Stimulated activated CD8-positive, alpha-beta memory T cell treated with anti-CD3 and anti-CD28 coated beads, Interleukin-7, amount 100 ng/mL, for 4 hours (primary cell): ENCODE measurements around the gene SLC7A8.
"Not testable (repeated sequence)": the region's sequence is repeated elsewhere in the genome, so short reads cannot be mapped to it uniquely, and the experiment has no call there.

Source experiments
- DNase-seq, 2 donors: peaks; one replicate each; pipeline ENCODE4 v3.0.0-alpha.2; 2020; ENCODE audit warnings: low read depth in 2 of 2

The SLC7A8 gene

GRCh38 chr14:23183479-23183878 lies at the start of gene SLC7A8:
SLC7A8 (minus strand) TSS chr14:23183660; CDS start chr14:23182914, 746 bp downstream.
- DNase-seq, result peak in 1 of 2 donors; percentile 19

GRCh38 chr14:23232241-23232808 lies 48.9 kb upstream of the SLC7A8 start:
- DNase-seq, result not testable (repeated sequence)

- DNase-seq, result no peak
These were observed 45.4 kb upstream of the SLC7A8 start for GRCh38 chr14:23228812-23229211.

- no peak for DNase-seq
These were observed 44.1 kb upstream of the SLC7A8 start for GRCh38 chr14:23227566-23227965.

- DNase-seq, result not testable (repeated sequence)
These were observed 41.5 kb upstream of the SLC7A8 start for GRCh38 chr14:23224958-23225357.

- no peak for DNase-seq
These were observed 35.6 kb upstream of the SLC7A8 start for GRCh38 chr14:23219075-23219474.

GRCh38 chr14:23217032-23218020 lies 33.9 kb upstream of the SLC7A8 start:
- no peak for DNase-seq

GRCh38 chr14:23215421-23215820 lies 32.0 kb upstream of the SLC7A8 start:
- DNase-seq, result no peak

GRCh38 chr14:23209651-23210423 lies 26.4 kb upstream of the SLC7A8 start:
- no peak for DNase-seq

GRCh38 chr14:23208324-23208723 lies 24.9 kb upstream of the SLC7A8 start:
- no peak for DNase-seq

GRCh38 chr14:23207146-23207540 lies 23.7 kb upstream of the SLC7A8 start:
- no peak for DNase-seq

GRCh38 chr14:23206422-23207145 lies 23.1 kb upstream of the SLC7A8 start:
- no peak for DNase-seq

- DNase-seq, result no peak
These were observed 18.5 kb upstream of the SLC7A8 start for GRCh38 chr14:23202001-23202400.

GRCh38 chr14:23199141-23199540 lies 15.7 kb upstream of the SLC7A8 start:
- not testable (repeated sequence) for DNase-seq

- not testable (repeated sequence) for DNase-seq
These were observed 13.0 kb upstream of the SLC7A8 start for GRCh38 chr14:23196487-23196886.

GRCh38 chr14:23195552-23196101 lies 12.2 kb upstream of the SLC7A8 start:
- DNase-seq, result no peak

GRCh38 chr14:23193432-23193831 lies 10.0 kb upstream of the SLC7A8 start:
- DNase-seq, result no peak

GRCh38 chr14:23187925-23188324 lies 4.5 kb upstream of the SLC7A8 start:
- DNase-seq, result no peak

- no peak for DNase-seq
These were observed 3.6 kb upstream of the SLC7A8 start for GRCh38 chr14:23186913-23187654.

- no peak for DNase-seq
These were observed 1.6 kb upstream of the SLC7A8 start for GRCh38 chr14:23185063-23185462.

GRCh38 chr14:23183158-23183470 lies 346 bp downstream of the SLC7A8 start:
- DNase-seq, result no peak
